Fibroblast of pulmonary artery (primary cell): ENCODE measurements around the gene LSM12.

Experiments
- DNase-seq: peaks from one replicate; pipeline ENCODE4 v3.0.0-alpha.2; 2010; ENCODE audit warnings: low read depth
- H3K4me3 ChIP-seq: replicated peaks from 2 replicates; pipeline ENCODE4 v1.5.1; 2011; ENCODE audit warnings: low read depth, mild to moderate bottlenecking, control low read depth, low read length, moderate library complexity
- TF ChIP-seq, protein P1 (sequence below): IDR thresholded peaks from 2 replicates; pipeline ENCODE4 v1.5.1; 2011; ENCODE audit warnings: mild to moderate bottlenecking, control low read depth, low read length, inconsistent platforms; ENCODE audit errors: missing control alignments

The LSM12 gene

DNA sequence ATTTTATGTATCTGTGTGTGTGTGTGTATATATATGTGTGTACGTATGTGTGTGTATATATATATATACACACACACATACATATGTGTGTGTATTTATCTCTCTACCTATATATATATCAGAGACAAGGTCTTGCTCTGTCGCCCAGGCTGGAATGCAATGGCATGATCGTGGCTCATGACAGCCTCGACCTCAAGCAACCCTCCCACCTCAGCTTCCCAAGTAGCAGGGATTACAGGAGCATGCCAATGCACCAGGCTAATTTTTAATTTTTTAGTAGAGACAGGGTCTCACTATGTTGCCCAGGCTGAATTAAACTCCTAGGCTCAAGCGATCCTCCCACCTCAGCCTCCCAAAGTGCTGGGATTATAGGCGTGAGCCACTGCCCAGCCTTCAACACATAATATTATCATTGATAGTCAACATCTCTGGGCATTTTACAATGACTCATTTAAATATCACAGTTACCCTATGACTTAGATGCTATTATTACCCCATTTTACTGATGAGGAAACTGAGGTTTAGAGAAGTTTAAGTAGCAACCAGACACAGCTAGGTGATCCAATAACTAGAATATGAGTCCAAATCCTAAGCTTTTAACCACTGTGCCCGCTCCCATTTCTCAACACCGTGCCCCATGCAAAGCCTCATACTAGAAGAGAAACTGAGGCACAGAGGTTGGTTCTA lies 28.4 kb upstream of the LSM12 start:
- no peak overlapping the region for H3K4me3 ChIP-seq
- DNase-seq: no peak
- TF ChIP-seq, protein P1, sequence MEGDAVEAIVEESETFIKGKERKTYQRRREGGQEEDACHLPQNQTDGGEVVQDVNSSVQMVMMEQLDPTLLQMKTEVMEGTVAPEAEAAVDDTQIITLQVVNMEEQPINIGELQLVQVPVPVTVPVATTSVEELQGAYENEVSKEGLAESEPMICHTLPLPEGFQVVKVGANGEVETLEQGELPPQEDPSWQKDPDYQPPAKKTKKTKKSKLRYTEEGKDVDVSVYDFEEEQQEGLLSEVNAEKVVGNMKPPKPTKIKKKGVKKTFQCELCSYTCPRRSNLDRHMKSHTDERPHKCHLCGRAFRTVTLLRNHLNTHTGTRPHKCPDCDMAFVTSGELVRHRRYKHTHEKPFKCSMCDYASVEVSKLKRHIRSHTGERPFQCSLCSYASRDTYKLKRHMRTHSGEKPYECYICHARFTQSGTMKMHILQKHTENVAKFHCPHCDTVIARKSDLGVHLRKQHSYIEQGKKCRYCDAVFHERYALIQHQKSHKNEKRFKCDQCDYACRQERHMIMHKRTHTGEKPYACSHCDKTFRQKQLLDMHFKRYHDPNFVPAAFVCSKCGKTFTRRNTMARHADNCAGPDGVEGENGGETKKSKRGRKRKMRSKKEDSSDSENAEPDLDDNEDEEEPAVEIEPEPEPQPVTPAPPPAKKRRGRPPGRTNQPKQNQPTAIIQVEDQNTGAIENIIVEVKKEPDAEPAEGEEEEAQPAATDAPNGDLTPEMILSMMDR: no peak

- no peak overlapping the region for H3K4me3 ChIP-seq
- TF ChIP-seq, protein P1: no peak
- DNase-seq: no peak
Measured at GRCh38 chr17:44093231-44093900, 26.9 kb upstream of the LSM12 start.

GRCh38 chr17:44092051-44092450 lies 25.6 kb upstream of the LSM12 start:
- DNase-seq: no peak
- TF ChIP-seq, protein P1: no peak
- no peak overlapping the region for H3K4me3 ChIP-seq

GRCh38 chr17:44091200-44091997 lies 24.9 kb upstream of the LSM12 start:
- TF ChIP-seq, protein P1: no peak

GRCh38 chr17:44088254-44088653 lies 21.8 kb upstream of the LSM12 start:
- TF ChIP-seq, protein P1: no peak
- no peak overlapping the region for H3K4me3 ChIP-seq
- no peak for DNase-seq

More at GRCh38 chr17:44091200-44091997, 24.9 kb upstream of the LSM12 start:
- no peak for DNase-seq
- H3K4me3 ChIP-seq: no peak overlapping the region

GRCh38 chr17:44087319-44087718 lies 20.8 kb upstream of the LSM12 start:
- H3K4me3 ChIP-seq: no peak overlapping the region
- TF ChIP-seq, protein P1: no peak
- DNase-seq: no peak
